Measurements from ENCODE around the gene DDX10.

The DDX10 gene

DNA sequence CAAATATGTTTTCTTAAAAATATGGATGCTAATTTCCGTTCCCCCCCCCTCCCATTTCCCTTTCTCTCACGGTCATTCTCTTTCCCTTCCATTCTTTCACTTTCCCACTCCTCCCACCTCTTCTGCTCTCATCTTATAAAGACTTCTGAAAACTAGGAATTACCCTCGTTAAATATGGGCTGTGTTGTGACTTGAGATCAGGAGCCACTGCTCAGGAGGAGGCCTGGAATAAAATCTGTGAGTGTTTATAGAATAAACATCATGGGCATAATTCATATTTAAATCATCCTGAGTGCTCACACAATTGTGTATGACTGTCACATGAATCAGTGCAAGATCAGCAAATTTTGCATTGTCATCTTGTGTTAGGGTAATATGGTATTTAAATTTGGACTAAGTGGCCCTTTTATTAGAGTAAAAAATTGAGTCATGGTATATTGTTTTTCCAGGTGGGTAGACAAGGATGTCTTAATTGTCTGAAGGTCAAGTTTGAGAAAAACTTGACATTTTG, 208.0 kb downstream of the DDX10 start:
- DNase-seq (ENCODE audit: low spot score) = no peak

DNA sequence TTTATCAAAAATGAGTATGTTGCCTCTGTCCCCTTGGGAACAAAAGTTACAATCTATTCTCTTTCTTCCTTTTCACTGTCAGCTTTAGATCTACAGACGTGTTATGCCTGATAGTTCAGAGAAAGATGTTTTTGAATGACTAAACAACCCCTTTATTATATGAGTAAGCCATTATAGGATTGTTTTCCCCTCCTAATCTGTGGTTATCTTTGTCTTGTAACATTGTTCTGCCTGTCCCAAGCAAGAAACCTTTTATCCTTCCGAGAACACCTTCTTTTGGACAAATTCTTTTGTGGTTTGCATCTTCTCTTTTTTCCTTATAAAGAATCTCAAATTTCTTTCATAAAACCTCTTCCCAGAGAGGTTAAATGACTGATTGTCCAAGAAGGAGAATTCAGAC, 208.4 kb downstream of the DDX10 start:
- DNase-seq (ENCODE audit: low spot score) = no peak

DNA sequence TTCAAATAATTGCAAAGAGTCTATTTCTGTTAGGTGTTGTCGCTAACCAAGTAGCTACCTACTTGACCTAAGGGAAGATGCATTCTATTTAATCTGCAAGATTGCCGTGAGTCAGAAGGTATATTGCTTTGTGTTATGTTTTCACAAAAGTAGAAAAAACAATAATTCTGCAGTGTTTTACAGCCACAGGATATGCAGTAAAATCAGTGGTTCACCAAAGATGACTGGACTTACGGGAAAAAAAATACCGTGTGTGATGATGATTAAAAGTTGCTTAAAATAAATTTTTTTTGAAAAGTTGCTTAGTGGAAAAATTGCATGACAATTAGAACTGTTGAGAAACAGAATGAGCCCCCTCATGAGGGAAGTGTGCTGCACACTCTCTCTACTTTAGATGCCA, 209.1 kb downstream of the DDX10 start:
- DNase-seq (ENCODE audit: low spot score) = no peak

DNA sequence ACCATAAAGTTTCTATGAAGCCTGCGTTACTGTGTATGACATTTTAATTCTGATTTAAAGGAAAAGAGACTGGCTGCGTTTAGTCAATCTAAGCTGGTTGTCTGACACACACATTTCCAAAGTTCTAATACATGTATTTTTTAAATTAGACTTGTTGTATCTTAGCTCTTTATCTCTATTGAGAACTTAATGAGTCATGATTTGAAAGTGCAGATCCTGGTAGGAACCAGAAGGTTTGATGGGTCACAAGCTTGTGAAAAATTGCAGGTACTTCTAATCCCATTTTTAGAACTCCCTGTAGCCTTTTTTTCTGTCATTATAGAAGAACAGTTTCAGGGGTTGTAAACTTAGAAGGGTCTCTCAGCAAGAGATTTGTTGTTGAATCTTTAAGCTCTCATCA, 210.3 kb downstream of the DDX10 start:
- no peak for DNase-seq (ENCODE audit: low spot score)

DNA sequence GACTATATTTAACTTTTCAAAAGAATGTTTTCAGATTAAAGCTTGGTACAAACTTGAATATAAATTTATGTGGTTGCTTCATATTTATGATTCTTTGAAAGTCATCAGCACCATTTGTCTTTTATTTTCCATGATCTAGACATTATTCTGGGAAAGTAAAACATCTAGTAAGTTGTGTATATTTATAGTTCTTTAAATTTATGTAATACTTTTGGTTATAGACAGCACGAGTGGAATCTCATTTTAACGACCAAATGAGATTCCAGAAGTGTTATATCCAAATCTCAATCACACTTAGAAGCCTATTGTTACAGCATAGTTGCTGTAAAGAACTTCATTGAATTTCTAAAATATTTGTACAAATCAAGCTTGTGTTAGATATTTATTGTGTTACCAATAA, 212.3 kb downstream of the DDX10 start:
- no peak for DNase-seq (ENCODE audit: low spot score)

DNA sequence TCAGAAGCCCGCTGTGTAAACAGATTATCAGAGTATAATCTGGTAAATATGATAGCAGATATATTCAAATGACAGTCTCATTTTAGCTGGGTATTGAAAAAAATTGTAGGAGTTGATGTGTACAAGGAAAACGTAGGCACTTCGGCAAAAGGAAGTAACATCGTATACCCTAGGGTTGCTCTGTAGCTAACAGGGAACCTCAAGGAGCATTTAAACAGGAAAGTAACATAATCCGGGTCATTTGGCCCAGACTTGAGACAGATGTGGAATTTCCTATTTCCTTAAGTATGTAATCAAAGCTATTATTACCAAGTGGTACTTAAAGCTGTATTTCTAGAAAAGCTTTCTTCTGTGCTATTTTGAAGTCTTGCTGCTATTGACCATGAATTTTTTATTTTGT, 215.6 kb downstream of the DDX10 start:
- no peak for DNase-seq (ENCODE audit: low spot score)

DNA sequence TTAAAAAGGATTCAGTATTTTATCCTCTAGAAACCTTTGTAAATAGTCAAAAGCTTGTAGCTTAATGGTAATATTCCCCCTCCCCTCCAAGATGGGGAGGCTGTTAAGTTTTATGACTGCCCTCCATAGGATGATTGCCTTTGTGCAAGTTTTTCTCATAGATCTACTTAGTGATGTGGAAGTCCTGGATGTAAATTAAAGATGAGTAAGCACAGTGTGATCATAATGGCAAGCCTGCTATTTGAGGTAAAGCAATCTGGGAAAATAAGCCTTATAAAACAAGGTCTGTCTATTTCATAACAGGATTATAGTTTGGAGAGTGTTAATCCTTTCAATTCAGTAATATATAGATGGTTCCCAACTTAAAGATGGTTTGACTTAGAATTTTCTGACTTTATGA, 216.3 kb downstream of the DDX10 start:
- no peak for DNase-seq (ENCODE audit: low spot score)

DNA sequence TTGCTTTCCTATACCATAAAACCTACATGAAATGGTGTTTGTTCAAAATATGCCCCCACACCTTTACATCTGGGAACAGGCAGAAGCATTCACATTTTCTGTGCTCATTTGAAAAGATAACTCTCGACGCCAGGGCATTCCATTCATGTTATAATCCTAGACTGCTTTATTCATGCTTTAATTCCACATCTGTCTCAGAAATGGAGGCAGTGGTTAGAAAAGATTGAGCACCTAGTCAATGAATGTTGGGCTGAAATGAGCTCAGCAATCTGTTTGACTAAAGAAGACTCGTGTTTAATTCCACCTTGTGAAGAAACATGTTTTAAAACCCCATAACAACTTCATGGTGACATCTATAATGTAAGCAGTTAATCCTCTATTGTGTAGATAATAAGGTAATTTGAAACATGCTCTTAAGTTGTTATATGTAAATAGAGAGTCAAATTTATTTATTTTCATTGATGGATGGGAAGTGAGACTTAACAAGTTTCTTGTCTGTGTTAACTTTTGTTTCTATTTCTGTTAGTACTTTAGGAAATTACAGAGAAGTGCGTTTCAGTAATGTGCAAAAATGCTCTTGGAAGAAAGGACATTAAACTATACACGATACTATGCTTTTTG, 217.5 kb downstream of the DDX10 start:
- DNase-seq (ENCODE audit: low spot score) = no peak

DNA sequence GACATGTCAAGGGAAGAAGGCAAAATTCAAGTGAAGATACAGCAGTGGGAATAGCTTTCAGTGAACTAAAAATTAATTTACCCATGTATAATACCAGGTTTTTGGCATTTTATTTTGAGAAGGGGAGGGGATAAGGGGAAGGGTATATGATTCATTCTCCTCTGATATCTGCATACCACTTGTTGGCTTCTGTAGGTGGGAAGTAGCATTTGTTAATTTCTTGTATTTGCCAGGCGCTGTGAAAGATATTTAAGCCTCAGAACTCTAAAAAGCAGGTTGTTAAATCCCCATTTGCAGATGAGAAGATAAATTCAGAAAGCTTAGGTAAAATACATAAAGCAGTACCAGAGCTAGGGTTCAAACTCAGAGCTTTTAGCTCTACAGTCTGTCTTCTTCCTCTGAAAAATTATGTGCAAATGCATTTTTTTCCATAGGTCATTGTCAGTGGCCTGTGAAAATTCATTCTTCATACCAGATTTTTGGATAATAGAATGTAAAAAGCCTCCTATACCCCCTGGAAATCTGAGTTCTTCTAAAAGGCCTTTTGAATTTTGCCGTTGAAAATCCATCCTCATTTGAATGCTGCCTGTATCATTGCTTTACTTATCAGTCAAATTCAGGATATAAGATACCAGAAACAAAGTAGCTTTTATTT, 221.3 kb downstream of the DDX10 start:
- no peak for DNase-seq (ENCODE audit: low spot score)

DNA sequence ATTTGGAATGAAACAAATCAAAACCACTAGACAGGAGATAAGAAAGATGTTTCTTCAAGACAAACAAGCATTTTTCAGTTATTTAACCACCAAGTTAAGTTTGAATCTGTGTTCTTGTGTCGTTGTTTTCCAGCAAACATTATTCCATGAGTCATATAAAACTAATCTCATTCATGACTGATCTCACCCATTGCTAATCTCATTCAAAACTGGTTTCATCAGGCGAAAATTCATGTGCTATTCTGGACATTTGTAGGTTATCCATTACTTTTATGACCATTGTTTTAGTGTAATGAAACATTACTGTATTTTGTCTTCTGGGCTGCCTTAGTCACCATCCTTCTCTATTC, 221.8 kb downstream of the DDX10 start:
- no peak for DNase-seq (ENCODE audit: low spot score)

DNA sequence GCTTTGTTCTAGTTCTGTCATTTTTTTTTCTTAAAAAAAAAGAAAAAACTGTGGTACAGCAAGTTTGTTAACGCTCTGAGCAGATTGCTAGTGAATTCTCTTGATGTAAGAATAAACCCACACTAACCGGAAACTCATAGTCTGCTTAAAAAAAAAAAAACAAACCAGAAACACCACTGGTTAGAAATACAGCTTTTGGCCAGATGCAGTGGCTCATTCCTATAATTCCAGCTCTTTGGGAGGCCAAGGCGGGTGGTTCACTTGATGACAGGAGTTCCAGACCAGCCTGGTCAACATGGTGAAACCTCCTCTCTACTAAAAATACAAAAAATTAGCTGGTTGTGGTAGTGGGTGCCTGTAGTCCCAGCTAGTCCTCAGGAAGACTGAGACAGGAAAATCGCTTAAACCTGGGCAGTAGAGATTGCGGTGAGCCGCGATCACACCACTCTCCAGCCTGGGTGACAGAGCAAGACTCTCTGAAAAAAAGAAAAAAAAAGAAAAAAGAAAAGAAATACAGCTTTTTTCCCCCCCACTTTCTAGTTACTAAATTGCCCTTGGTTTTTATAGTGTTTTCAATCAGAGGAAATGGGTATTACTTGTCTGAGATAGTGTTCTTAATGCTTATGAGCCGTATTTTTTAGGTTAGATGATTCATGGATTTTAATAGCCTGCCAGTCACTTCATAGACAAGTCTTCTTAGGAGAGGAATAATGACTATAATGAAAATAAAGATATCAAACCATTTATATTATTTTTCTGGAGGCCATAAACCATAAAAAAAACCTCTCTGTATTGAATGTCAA, 222.8 kb downstream of the DDX10 start:
- DNase-seq (ENCODE audit: low spot score) = no peak

DNA sequence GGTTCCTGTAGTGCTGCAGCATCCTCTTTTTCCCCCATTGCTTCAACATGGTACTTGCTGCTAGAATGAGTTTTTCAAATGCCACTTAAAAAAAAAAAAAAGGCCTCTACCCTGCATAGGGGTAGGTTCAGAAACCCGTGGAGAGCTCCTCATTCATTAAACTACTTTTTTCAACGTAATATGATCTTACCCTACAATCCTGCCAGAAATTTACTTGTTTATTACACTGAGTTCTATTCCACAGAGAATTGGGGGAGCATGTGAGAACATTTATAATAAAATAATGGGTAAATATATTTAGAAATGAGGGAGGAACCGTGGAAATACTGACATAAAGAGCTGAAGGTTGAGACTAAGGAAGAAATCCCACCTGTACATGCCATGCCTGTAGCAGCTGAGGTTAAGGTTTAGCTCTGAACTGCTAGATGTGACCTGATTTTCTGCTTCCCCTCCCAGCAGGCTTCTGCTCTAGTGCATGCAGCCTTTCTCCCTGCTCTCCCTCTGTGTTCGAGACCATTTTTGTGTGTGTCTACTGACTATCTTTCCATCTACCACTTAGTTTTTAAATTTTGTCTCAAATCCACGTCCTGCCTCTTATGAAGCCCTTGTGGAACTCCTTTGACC, 225.7 kb downstream of the DDX10 start:
- DNase-seq (ENCODE audit: low spot score) = no peak

DNA sequence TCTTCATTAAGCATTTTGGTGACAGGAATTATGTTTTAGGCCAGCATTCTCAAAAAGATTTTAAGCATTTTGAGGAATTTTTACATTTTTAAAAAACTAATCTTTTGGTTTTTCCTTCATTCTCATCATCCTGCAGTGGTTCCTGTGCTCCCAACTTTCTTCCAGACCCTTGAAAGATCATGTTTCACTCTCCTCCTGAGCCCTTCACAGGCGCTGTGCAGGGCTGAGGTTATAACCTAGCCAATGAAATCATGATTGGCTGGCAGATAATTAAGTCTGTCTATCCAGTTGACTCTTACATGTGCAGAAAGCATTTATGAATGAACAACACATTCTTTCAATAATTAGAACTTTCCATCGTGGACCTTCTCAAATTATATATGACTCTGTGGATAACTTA, 226.3 kb downstream of the DDX10 start:
- DNase-seq (ENCODE audit: low spot score) = no peak

DNA sequence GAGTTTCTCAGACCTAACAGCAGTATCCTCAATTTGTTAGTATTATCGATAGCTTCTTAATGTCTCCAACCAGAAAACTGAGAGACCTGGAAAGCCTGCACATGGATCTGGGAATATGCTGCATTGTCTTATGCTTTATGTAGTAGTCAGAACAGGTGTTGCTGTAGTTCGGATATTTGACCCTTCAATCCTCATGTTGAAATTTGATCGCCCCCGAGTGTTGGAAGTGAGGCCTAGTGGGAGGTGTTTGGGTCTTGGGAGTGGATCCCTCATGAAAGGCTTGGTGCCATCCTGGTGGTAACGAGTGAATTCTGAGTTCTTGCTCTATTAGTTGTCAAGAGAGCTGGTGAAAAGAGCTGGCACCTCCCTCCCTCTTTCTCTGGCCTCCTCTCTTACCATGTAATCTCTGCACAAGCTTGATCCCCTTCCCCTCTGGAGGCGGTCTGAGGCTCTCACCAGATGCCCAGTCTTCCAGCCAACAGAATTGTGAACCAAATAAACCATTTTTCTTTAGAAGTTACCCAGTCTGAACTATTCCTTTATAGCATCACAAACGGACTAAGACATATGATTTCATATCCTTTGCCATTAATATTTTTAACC, 227.1 kb downstream of the DDX10 start:
- no peak for DNase-seq (ENCODE audit: low spot score)

DNA sequence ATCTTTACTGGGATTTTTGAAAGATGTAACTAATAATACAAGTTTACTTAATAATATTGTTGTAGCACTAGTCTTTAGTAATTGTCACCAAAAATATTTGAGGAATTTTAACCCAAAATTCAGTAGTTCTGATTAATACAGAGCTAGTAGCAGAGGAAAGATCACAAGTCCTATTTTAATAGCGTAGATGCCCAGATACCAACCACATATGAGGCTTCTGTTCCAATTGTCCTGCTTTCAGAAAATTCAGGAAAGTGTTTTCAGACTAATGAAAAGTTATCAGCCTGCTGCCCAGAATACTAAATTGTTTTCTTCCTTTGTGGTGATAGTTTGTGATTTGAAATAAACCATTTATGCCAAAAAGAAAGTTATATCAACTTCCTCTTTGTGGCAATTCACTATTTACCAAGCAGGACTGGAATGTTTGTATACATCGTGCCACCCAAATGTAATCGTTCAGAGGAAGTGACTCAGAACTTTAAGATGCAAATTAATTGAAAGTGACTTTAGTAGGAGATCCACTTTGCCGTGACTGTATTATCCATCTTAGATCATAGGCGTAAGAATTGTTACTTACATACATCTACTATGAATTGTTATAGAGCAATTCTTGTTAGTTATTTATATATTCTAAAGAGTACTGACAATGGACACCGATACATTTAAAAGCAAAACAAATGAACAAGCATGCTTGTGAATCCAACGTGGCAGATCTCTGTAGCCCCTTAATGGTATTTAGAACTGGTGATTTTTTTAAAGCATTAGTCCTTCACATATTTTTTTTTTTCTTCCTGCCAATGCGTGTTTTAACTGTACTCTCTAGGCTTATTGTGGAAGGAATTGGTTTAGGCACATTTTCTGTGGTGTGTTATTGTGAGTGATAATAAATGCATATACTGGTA, 231.0 kb downstream of the DDX10 start:
- no peak for DNase-seq (ENCODE audit: low spot score)

DNA sequence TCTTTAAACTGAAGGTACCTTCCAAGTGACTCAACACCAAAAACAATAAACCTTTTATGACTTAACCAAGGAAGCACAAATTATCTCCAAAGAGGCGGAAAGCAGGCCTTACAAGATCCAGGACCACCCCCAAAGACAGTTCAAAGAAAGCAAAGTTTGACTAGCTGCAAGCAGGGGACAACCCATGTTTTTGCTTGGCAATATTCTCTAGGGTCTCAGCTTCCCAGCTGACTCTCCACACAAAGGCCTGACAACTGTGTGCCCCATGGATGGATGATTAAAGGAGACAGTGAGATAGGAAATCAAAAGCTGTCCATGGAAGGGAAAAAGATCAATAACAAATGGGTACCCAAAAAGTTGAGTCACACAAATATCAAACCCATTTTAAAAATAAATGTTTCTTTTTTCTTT, 232.2 kb downstream of the DDX10 start:
- DNase-seq (ENCODE audit: low spot score) = no peak

DNA sequence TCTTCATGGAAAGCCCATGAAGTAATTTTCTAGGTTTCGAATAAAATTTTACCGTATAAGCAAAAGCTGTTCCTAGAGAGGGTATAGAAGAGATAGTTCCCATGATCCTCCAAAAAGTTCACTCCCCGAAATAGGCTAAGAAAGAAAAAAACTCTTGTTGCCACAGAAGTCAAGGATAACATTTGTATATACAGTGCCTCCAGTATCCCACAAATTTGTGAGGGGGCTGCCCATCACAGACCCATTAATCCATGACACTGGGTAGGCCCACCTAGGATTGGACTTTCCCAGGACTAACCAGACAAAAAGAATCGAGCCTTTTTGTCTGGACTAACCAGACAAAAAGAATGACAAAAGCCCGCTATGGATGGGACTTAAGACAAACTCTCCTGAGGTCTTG, 233.0 kb downstream of the DDX10 start:
- DNase-seq (ENCODE audit: low spot score) = no peak

DNA sequence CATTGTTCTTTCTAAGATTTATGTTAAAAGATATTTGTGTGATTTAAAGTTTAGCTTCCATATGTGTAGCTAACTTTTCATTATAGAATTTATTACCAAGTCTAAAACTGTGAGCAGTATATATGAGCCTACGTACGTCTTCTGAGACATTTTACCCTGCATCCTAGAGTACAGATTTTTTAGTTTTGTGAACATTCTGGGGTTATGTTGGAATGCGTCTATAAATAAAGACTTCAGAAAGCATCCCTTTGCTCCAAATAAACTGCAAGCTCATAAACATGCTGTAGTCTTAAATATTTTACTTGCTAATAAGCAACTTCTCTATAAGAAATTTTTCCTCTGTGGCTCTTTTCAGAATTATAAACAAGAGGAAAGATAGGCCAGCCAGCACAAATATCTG, 236.5 kb downstream of the DDX10 start:
- DNase-seq (ENCODE audit: low spot score) = no peak

DNA sequence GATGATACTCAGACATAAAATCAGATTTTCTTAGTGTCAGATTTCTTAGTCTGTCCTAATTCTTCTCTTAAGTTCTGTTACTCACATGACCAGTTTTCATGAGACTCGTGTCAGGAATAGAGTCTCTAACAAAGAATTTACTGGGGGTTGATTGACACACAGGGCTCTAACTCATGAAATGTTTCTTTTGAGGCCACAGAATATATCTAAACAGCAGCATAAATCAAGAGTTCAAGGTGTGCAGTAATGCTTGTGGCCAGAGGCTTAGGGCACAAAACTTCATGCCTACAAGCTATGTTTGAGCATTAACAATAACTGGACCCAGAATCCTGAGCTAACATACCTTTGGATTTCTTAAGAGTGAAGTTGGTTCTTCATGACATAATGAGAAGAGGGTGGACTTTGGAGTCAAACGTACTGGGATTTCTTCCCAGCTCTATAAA, 237.2 kb downstream of the DDX10 start:
- DNase-seq (ENCODE audit: low spot score) = no peak

DNA sequence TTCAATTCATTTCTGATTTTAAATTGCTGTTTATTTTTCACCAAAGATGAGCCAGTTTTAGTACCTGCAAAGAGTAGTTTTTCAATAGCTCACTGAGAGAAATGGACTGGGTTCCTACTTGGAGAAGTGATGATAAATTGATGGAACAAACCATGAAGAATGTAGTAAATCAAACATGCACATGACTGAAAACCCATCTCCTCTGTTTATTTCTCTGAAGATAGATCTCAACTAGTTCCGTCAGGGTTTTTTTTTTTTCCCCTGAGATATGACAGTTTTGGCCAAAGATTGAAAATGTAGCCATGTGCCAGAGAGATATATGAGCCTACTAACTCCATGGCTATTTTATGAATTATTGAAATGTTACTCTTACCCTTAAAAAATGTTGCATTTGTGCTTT, 239.6 kb downstream of the DDX10 start:
- DNase-seq (ENCODE audit: low spot score) = no peak

DNA sequence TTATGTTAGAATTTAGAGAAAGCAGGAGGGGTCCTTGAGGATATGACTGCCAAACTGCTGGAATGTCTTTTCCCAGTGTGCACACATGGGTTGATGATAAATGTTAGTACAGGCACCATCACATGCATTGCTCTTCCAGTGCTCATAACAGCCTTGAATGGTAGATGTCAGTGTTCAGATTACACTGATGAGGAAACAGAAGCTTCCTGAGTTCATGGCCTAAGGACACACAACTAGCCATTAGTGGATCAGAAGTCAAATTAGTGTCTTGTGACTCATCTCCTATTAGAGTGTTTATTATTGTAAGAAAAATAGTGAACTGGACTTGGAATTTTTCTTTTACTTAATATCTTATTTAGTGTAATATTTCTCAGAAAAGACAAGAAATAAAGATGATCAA, 241.5 kb downstream of the DDX10 start:
- DNase-seq (ENCODE audit: low spot score) = no peak

Data from HuH-7 (cell line).